Measurements from ENCODE around the gene RAP1GAP2.

GRCh38 chr17:2912754-2913153, 116.5 kb downstream of the RAP1GAP2 start:
- TF ChIP-seq POLR2AphosphoS5 (IDR thresholded peaks at IDR 0.05), result no peak
- TF ChIP-seq EP300 (IDR thresholded peaks at IDR 0.05), result no peak
